SK-N-SH treated with all-trans-retinoic acid at 6 μM for 48 hours (cell line): ENCODE measurements around the gene GNS.

Source experiments
- ATAC-seq: fragments of 200-7000 bp; cut with Tn5 transposase; 3 replicates; pipeline ENCODE4 v1.9.1; 2020; ENCODE audit warnings: mild to moderate bottlenecking, moderate library complexity
- ARNTL ChIP-seq: fragments of 450-650 bp; formaldehyde crosslinking; IDR thresholded peaks from 2 replicates; pipeline ENCODE4 v1.5.0; 2020; ENCODE audit warnings: low read depth, mild to moderate bottlenecking, moderate library complexity, borderline replicate concordance
- CSDC2 ChIP-seq: fragments of 250-450 bp; sonication (Bioruptor Pico); IDR thresholded peaks from 2 replicates; pipeline ENCODE4 v1.5.0; 2020; ENCODE audit warnings: mild to moderate bottlenecking, moderate library complexity
- GLIS3 ChIP-seq: fragments of 250-450 bp; sonication (Bioruptor Pico); IDR thresholded peaks from 2 replicates; pipeline ENCODE4 v1.5.0; 2020; ENCODE audit warnings: mild to moderate bottlenecking, moderate library complexity
- ISL1 ChIP-seq: fragments of 250-450 bp; sonication (Bioruptor Pico); IDR thresholded peaks from 2 replicates; pipeline ENCODE4 v2.1.2; 2022; ENCODE audit warnings: mild to moderate bottlenecking, moderate library complexity
- OSR1 ChIP-seq: fragments of 250-450 bp; sonication (Bioruptor Pico); IDR thresholded peaks from 2 replicates; pipeline ENCODE4 v1.8.0; 2022; ENCODE audit warnings: moderate library complexity, mild to moderate bottlenecking, inconsistent platforms
- PPARA ChIP-seq: fragments of 250-450 bp; sonication (Bioruptor Pico); IDR thresholded peaks from 2 replicates; pipeline ENCODE4 v1.5.0; 2020; ENCODE audit warnings: mild to moderate bottlenecking, borderline replicate concordance
- RARB ChIP-seq: fragments of 250-450 bp; sonication (Bioruptor Pico); IDR thresholded peaks from 2 replicates; pipeline ENCODE4 v1.8.0; 2021; ENCODE audit warnings: mild to moderate bottlenecking, moderate library complexity
- SNAI2 ChIP-seq: fragments of 250-450 bp; sonication (Bioruptor Pico); IDR thresholded peaks from 2 replicates; pipeline ENCODE4 v1.5.0; 2020; ENCODE audit warnings: mild to moderate bottlenecking, moderate library complexity
- TCF4 ChIP-seq: fragments of 250-450 bp; sonication (Bioruptor Pico); IDR thresholded peaks from 2 replicates; pipeline ENCODE4 v1.8.0; 2021; ENCODE audit warnings: mild to moderate bottlenecking, moderate library complexity, borderline replicate concordance
- TOX ChIP-seq: fragments of 250-450 bp; sonication (Bioruptor Pico); IDR thresholded peaks from 2 replicates; pipeline ENCODE4 v1.8.0; 2021; ENCODE audit warnings: mild to moderate bottlenecking, moderate library complexity, borderline replicate concordance
- ZC3H10 ChIP-seq: fragments of 250-450 bp; sonication (Bioruptor Pico); IDR thresholded peaks from 2 replicates; pipeline ENCODE4 v1.5.1; 2021; ENCODE audit warnings: mild to moderate bottlenecking, moderate library complexity
- ZFP3 ChIP-seq: fragments of 250-450 bp; sonication (Bioruptor Pico); IDR thresholded peaks from 2 replicates; pipeline ENCODE4 v1.5.0; 2020; ENCODE audit warnings: mild to moderate bottlenecking, moderate library complexity
- ZFP30 ChIP-seq: fragments of 450-650 bp; formaldehyde crosslinking; IDR thresholded peaks from 2 replicates; pipeline ENCODE4 v1.5.0; 2022; ENCODE audit warnings: mild to moderate bottlenecking, moderate library complexity
- ZNF565 ChIP-seq: fragments of 450-650 bp; formaldehyde crosslinking; conservative IDR thresholded peaks from 2 replicates; pipeline ENCODE4 v1.5.0; 2020; ENCODE audit warnings: low read depth, mild to moderate bottlenecking, moderate library complexity
- ZNF70 ChIP-seq: fragments of 450-650 bp; formaldehyde crosslinking; IDR thresholded peaks from 2 replicates; pipeline ENCODE4 v1.5.0; 2020; ENCODE audit warnings: mild to moderate bottlenecking, moderate library complexity
- ZNF8 ChIP-seq: fragments of 450-650 bp; formaldehyde crosslinking; IDR thresholded peaks from 2 replicates; pipeline ENCODE4 v1.5.0; 2020; ENCODE audit warnings: mild to moderate bottlenecking, moderate library complexity
- TF ChIP-seq, protein P1 (sequence below): fragments of 250-450 bp; sonication (Bioruptor Pico); IDR thresholded peaks from 2 replicates; pipeline ENCODE4 v1.8.0; 2020; ENCODE audit warnings: mild to moderate bottlenecking, moderate library complexity, borderline replicate concordance
- TF ChIP-seq, protein P2 (sequence below): fragments of 250-450 bp; sonication (Bioruptor Pico); IDR thresholded peaks from 2 replicates; pipeline ENCODE4 v1.5.1; 2020; ENCODE audit warnings: low read depth, mild to moderate bottlenecking, moderate library complexity
- TF ChIP-seq, protein P3 (sequence below): fragments of 250-450 bp; sonication (Bioruptor Pico); IDR thresholded peaks from 2 replicates; pipeline ENCODE4 v1.5.1; 2021; ENCODE audit warnings: mild to moderate bottlenecking, moderate library complexity
- TF ChIP-seq, protein P4 (sequence below): fragments of 250-450 bp; sonication (Bioruptor Pico); IDR thresholded peaks from 2 replicates; pipeline ENCODE4 v1.8.0; 2021; ENCODE audit warnings: low read depth, mild to moderate bottlenecking, moderate library complexity, borderline replicate concordance
- TF ChIP-seq, protein P5 (sequence below): fragments of 250-450 bp; sonication (Bioruptor Pico); IDR thresholded peaks from 2 replicates; pipeline ENCODE4 v1.5.0; 2020; ENCODE audit warnings: mild to moderate bottlenecking, moderate library complexity

The GNS gene

DNA sequence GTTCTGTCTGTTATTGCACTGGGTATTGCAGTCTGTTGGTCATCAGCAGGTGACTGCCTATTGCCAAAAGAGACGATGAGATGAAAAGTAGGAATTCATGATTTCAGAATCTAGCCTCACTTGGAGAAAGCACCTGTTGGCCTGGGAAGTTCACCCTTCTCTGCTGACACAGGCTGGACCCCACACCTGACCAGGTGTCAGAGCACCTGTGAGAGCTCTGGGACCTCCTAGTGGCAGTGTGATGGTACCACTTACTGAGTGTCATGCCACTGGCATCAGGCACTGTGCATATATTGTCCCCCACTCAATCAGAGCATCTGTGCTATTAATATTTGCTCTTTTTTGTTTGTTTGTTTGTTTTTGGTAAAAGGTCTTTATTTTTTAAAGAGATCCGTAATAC is 81.0 kb downstream of the GNS start:
- no peak for ATAC-seq
- TF ChIP-seq ARNTL (CRISPR knock-in tag): no peak
- no peak for TF ChIP-seq GLIS3 (CRISPR knock-in tag)
- TF ChIP-seq, protein P1, sequence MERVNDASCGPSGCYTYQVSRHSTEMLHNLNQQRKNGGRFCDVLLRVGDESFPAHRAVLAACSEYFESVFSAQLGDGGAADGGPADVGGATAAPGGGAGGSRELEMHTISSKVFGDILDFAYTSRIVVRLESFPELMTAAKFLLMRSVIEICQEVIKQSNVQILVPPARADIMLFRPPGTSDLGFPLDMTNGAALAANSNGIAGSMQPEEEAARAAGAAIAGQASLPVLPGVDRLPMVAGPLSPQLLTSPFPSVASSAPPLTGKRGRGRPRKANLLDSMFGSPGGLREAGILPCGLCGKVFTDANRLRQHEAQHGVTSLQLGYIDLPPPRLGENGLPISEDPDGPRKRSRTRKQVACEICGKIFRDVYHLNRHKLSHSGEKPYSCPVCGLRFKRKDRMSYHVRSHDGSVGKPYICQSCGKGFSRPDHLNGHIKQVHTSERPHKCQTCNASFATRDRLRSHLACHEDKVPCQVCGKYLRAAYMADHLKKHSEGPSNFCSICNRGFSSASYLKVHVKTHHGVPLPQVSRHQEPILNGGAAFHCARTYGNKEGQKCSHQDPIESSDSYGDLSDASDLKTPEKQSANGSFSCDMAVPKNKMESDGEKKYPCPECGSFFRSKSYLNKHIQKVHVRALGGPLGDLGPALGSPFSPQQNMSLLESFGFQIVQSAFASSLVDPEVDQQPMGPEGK (CRISPR knock-in tag): no peak
- no peak for TF ChIP-seq OSR1 (CRISPR knock-in tag)
- TF ChIP-seq SNAI2: no peak
- TF ChIP-seq ZNF8: no peak
- no peak for TF ChIP-seq TOX (CRISPR knock-in tag)
- TF ChIP-seq PPARA (CRISPR knock-in tag): no peak
- TF ChIP-seq ZFP3 (CRISPR knock-in tag): no peak
- no peak for TF ChIP-seq ZNF565
- no peak for TF ChIP-seq ZFP30
- no peak for TF ChIP-seq ISL1 (CRISPR knock-in tag)
- TF ChIP-seq, protein P2, sequence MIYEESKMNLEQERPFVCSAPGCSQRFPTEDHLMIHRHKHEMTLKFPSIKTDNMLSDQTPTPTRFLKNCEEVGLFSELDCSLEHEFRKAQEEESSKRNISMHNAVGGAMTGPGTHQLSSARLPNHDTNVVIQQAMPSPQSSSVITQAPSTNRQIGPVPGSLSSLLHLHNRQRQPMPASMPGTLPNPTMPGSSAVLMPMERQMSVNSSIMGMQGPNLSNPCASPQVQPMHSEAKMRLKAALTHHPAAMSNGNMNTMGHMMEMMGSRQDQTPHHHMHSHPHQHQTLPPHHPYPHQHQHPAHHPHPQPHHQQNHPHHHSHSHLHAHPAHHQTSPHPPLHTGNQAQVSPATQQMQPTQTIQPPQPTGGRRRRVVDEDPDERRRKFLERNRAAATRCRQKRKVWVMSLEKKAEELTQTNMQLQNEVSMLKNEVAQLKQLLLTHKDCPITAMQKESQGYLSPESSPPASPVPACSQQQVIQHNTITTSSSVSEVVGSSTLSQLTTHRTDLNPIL (CRISPR knock-in tag): no peak
- TF ChIP-seq, protein P3, sequence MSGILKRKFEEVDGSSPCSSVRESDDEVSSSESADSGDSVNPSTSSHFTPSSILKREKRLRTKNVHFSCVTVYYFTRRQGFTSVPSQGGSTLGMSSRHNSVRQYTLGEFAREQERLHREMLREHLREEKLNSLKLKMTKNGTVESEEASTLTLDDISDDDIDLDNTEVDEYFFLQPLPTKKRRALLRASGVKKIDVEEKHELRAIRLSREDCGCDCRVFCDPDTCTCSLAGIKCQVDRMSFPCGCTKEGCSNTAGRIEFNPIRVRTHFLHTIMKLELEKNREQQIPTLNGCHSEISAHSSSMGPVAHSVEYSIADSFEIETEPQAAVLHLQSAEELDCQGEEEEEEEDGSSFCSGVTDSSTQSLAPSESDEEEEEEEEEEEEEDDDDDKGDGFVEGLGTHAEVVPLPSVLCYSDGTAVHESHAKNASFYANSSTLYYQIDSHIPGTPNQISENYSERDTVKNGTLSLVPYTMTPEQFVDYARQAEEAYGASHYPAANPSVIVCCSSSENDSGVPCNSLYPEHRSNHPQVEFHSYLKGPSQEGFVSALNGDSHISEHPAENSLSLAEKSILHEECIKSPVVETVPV (CRISPR knock-in tag): no peak
- TF ChIP-seq, protein P4, sequence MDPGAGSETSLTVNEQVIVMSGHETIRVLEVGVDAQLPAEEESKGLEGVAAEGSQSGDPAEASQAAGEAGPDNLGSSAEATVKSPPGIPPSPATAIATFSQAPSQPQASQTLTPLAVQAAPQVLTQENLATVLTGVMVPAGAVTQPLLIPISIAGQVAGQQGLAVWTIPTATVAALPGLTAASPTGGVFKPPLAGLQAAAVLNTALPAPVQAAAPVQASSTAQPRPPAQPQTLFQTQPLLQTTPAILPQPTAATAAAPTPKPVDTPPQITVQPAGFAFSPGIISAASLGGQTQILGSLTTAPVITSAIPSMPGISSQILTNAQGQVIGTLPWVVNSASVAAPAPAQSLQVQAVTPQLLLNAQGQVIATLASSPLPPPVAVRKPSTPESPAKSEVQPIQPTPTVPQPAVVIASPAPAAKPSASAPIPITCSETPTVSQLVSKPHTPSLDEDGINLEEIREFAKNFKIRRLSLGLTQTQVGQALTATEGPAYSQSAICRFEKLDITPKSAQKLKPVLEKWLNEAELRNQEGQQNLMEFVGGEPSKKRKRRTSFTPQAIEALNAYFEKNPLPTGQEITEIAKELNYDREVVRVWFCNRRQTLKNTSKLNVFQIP: no peak
- no peak for TF ChIP-seq RARB (CRISPR knock-in tag)
- TF ChIP-seq CSDC2 (CRISPR knock-in tag): no peak
- TF ChIP-seq ZNF70 (CRISPR knock-in tag): no peak
- TF ChIP-seq, protein P5, sequence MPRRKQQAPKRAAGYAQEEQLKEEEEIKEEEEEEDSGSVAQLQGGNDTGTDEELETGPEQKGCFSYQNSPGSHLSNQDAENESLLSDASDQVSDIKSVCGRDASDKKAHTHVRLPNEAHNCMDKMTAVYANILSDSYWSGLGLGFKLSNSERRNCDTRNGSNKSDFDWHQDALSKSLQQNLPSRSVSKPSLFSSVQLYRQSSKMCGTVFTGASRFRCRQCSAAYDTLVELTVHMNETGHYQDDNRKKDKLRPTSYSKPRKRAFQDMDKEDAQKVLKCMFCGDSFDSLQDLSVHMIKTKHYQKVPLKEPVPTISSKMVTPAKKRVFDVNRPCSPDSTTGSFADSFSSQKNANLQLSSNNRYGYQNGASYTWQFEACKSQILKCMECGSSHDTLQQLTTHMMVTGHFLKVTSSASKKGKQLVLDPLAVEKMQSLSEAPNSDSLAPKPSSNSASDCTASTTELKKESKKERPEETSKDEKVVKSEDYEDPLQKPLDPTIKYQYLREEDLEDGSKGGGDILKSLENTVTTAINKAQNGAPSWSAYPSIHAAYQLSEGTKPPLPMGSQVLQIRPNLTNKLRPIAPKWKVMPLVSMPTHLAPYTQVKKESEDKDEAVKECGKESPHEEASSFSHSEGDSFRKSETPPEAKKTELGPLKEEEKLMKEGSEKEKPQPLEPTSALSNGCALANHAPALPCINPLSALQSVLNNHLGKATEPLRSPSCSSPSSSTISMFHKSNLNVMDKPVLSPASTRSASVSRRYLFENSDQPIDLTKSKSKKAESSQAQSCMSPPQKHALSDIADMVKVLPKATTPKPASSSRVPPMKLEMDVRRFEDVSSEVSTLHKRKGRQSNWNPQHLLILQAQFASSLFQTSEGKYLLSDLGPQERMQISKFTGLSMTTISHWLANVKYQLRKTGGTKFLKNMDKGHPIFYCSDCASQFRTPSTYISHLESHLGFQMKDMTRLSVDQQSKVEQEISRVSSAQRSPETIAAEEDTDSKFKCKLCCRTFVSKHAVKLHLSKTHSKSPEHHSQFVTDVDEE (CRISPR knock-in tag): no peak

DNA sequence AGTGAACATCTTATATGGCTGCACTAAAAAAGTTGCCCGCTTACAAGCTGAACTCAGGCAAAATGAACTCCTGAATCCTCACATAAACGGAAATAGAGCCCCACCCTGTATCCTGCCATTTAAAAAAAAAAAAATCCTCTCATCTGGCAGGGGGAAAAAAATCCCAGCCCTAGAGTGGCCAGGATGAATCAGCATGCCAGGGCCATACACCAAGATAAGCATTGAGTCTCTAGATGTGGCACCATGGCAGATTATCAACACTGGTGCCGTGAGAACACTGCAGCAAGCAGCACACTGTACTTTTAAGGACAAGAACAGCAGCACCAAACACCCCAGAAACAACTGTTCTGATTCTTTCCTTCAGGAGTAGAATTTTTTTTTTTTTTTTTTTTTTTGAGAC is 83.4 kb downstream of the GNS start:
- TF ChIP-seq ZC3H10 (CRISPR knock-in tag): no peak
- 0 out of 2 replicates have a peak, but pooled peaks have one; percentile 17 for TF ChIP-seq ISL1 (CRISPR knock-in tag)
- TF ChIP-seq, all 23 proteins: peak for 1
- peak; percentile 25 for ATAC-seq

DNA sequence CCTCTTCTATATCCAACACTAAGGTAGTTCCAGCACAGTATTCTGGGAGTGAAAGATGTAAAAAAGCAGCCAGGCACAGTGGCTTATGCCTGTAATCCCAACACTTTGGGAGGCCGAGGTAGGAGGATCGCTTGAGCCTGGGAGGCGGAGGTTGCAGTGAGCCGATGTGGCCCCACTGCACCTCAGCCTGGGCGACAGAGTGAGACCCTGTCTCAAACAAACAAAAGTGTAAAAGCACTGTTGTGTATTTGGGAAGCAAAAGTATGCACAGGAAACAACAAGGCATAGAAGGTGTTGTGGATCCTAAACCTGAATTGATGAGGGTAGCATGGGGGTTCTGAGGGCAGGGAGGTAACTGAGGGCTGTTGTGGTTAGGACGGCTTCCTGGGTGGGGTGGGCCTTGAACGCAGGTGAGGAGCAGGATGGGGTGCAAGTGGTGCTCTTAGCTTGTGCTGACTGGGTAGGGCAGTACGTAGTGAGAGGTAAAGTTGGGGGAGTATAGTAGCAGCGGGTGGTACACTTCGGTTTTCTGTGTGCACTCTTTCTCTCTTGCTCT is 84.8 kb downstream of the GNS start:
- no peak for ATAC-seq
- TF ChIP-seq, protein P4: no peak
- TF ChIP-seq CSDC2 (CRISPR knock-in tag) (no peak), TCF4 (no peak), ZNF8 (no peak), OSR1 (CRISPR knock-in tag) (no peak), ZC3H10 (CRISPR knock-in tag) (no peak), TOX (CRISPR knock-in tag) (no peak), PPARA (CRISPR knock-in tag) (no peak), RARB (CRISPR knock-in tag) (no peak)
- TF ChIP-seq, protein P3 (CRISPR knock-in tag): no peak
- TF ChIP-seq, protein P2 (CRISPR knock-in tag): no peak
